ENCODE measurements around the gene DNAH8.
"Not testable (repeated sequence)": the region's sequence is repeated elsewhere in the genome, so short reads cannot be mapped to it uniquely, and the experiment has no call there.

The DNAH8 gene

GRCh38 chr6:38786486-38786885 lies 71.4 kb downstream of the DNAH8 start:
- Histone ChIP-seq H3K4me3 (ENCODE audit: low read depth in 1 of 2, low read length in 1 of 2) (no peak overlapping the region), H3K36me3 (no peaks in the 10 kb centered on the region), H3K9me3 (no peaks in the 10 kb centered on the region), H3K27ac (no peak overlapping the region), H3K4me1 (ENCODE audit: control insufficient read depth in 1 of 2, insufficient read depth in 1 of 2, low read depth in 1 of 2, low read length in 1 of 2) (no peaks in the 10 kb centered on the region), H3K27me3 (no peaks in the 10 kb centered on the region)
- TF ChIP-seq, protein P1, sequence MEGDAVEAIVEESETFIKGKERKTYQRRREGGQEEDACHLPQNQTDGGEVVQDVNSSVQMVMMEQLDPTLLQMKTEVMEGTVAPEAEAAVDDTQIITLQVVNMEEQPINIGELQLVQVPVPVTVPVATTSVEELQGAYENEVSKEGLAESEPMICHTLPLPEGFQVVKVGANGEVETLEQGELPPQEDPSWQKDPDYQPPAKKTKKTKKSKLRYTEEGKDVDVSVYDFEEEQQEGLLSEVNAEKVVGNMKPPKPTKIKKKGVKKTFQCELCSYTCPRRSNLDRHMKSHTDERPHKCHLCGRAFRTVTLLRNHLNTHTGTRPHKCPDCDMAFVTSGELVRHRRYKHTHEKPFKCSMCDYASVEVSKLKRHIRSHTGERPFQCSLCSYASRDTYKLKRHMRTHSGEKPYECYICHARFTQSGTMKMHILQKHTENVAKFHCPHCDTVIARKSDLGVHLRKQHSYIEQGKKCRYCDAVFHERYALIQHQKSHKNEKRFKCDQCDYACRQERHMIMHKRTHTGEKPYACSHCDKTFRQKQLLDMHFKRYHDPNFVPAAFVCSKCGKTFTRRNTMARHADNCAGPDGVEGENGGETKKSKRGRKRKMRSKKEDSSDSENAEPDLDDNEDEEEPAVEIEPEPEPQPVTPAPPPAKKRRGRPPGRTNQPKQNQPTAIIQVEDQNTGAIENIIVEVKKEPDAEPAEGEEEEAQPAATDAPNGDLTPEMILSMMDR (IDR thresholded peaks at IDR 0.05), result no peak

GRCh38 chr6:38789256-38789655 lies 74.1 kb downstream of the DNAH8 start:
- Histone ChIP-seq H3K4me3 (ENCODE audit: low read depth in 1 of 2, low read length in 1 of 2) (no peak overlapping the region), H3K9me3 (no peaks in the 10 kb centered on the region), H3K4me1 (ENCODE audit: control insufficient read depth in 1 of 2, insufficient read depth in 1 of 2, low read depth in 1 of 2, low read length in 1 of 2) (no peaks in the 10 kb centered on the region), H3K36me3 (no peaks in the 10 kb centered on the region), H3K27ac (no peak overlapping the region), H3K27me3 (no peaks in the 10 kb centered on the region)
- TF ChIP-seq, protein P1 (IDR thresholded peaks at IDR 0.05), result no peak

DNA sequence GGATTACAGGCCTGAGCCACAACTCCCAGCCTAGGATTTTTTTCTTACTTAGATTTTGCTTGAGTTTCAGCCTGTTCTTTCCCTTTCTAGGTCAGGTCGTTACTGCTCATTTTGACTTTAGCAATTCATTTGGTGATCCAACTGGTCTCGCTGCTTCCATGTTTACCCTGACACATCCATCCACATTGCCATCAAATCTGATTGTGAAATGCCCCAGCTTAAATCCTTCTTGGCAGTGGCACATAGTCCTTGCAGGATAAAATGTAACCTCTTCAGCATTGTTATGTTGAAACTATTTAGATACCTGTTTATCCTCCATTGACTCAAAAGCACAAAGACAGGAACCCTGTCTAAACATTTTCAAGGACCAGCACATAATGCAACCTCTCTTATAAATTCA lies 77.2 kb downstream of the DNAH8 start:
- TF ChIP-seq, protein P1 (IDR thresholded peaks at IDR 0.05), result no peak
- Histone ChIP-seq H3K9me3 (no peaks in the 10 kb centered on the region), H3K4me3 (ENCODE audit: low read depth in 1 of 2, low read length in 1 of 2) (no peak overlapping the region), H3K36me3 (no peaks in the 10 kb centered on the region), H3K27me3 (peaks cover 13% of the 10 kb centered on the region), H3K27ac (no peak overlapping the region), H3K4me1 (ENCODE audit: control insufficient read depth in 1 of 2, insufficient read depth in 1 of 2, low read depth in 1 of 2, low read length in 1 of 2) (no peaks in the 10 kb centered on the region)

- TF ChIP-seq, protein P1 (IDR thresholded peaks at IDR 0.05), result no peak
- Histone ChIP-seq H3K9me3 (no peaks in the 10 kb centered on the region), H3K27me3 (peaks cover 23% of the 10 kb centered on the region), H3K4me3 (ENCODE audit: low read depth in 1 of 2, low read length in 1 of 2) (no peak overlapping the region), H3K4me1 (ENCODE audit: control insufficient read depth in 1 of 2, insufficient read depth in 1 of 2, low read depth in 1 of 2, low read length in 1 of 2) (no peaks in the 10 kb centered on the region), H3K36me3 (no peaks in the 10 kb centered on the region), H3K27ac (no peak overlapping the region)
Measured at GRCh38 chr6:38794682-38795081, 79.6 kb downstream of the DNAH8 start.

DNA sequence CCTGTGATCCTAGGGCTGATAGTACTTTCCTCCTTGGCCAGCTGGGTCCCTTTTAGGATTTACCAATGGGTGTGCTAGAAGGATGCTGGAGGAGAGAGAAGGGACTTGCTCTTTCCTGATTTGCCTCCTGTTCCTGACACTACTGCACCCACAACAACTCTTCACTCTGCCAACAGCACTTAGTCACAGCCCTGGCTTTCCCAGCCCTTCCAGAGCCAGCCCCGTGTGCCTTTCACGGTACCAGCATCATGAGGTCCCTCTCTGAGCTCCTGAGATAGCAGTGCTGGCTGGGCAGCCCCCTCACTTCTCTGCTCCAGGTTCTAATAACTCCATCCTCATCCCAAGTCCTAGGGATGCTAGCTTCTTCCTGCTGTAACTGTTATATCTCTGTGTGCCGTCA lies 80.9 kb downstream of the DNAH8 start:
- no peak overlapping the region for H3K27ac ChIP-seq
- TF ChIP-seq, protein P1 (IDR thresholded peaks at IDR 0.05), result no peak
- H3K9me3 ChIP-seq, result no peaks in the 10 kb centered on the region

DNA sequence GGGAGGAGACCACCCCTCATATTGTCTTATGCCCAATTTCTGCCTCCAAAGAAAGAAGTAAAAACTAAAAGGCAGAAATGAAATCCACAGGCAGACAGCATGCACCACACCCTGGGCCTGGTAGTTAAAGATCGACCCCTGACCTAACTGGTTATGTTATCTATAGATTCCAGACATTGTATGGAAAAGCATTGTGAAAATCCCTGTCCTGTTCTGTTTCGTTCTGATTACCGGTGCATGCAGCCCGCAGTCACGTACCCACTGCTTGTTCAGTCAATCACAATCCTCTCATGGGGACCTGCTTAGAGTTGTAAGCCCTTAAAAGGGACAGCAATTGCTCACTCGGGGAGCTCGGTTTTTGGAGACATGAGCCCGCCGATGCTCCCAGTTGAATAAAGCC lies 81.3 kb downstream of the DNAH8 start:
- not testable (repeated sequence) for H3K4me3 ChIP-seq (ENCODE audit: low read depth in 1 of 2, low read length in 1 of 2); H3K9me3 ChIP-seq; H3K4me1 ChIP-seq (ENCODE audit: control insufficient read depth in 1 of 2, insufficient read depth in 1 of 2, low read depth in 1 of 2, low read length in 1 of 2); H3K27ac ChIP-seq; H3K36me3 ChIP-seq
- H3K27me3 ChIP-seq, result peaks cover 23% of the 10 kb centered on the region

More for the DNA sequence above, 80.9 kb downstream of the DNAH8 start:
- H3K27me3 ChIP-seq, result peaks cover 23% of the 10 kb centered on the region
- H3K4me1 ChIP-seq (ENCODE audit: control insufficient read depth in 1 of 2, insufficient read depth in 1 of 2, low read depth in 1 of 2, low read length in 1 of 2), result no peaks in the 10 kb centered on the region
- no peak overlapping the region for H3K4me3 ChIP-seq (ENCODE audit: low read depth in 1 of 2, low read length in 1 of 2)
- H3K36me3 ChIP-seq, result no peaks in the 10 kb centered on the region
